Fibroblast of villous mesenchyme (primary cell): Measurements from ENCODE around the gene PCED1A. TPM values are rescaled to one million over a fixed set of nuclear protein-coding genes. Genes with fewer than 3 reads are reported as not detected.

ENCODE experiments used
- DNase-seq: peaks from one replicate; pipeline ENCODE4 v3.0.0-alpha.2; 2010; ENCODE audit warnings: low read depth
- H3K4me3 ChIP-seq: 2 replicates; pipeline ENCODE4 v1.5.1; 2011; ENCODE audit warnings: low read depth, mild to moderate bottlenecking, low read length
- CTCF ChIP-seq: IDR thresholded peaks from 2 replicates; pipeline ENCODE4 v1.5.1; 2012; ENCODE audit warnings: low read depth, mild to moderate bottlenecking, low read length; ENCODE audit not compliant: insufficient read depth
- total RNA-seq: library from RNA; depleted of rRNA; stranded (reverse); fragments of >200 nt; gene quantifications from 2 replicates; pipeline ENCODE4 v1.2.3, GENCODE V29; 2012

Gene PCED1A
- total RNA-seq, 1 donor: 32.8 TPM

- H3K4me3 ChIP-seq: no peak overlapping the region
- no peak for DNase-seq
- no peak for TF ChIP-seq CTCF
These were observed 40.2 kb upstream of the PCED1A start for GRCh38 chr20:2880650-2881049.

- H3K4me3 ChIP-seq: no peak overlapping the region
- peak; percentile 78 for DNase-seq
- TF ChIP-seq CTCF: no peak
These were observed 38.7 kb upstream of the PCED1A start for GRCh38 chr20:2879146-2879545.

- H3K4me3 ChIP-seq: no peak overlapping the region
- no peak for DNase-seq
- TF ChIP-seq CTCF: no peak
These were observed 38.1 kb upstream of the PCED1A start for GRCh38 chr20:2878515-2878914.

- TF ChIP-seq CTCF: no peak
- no peak for DNase-seq
- H3K4me3 ChIP-seq: no peak overlapping the region
These were observed 35.3 kb upstream of the PCED1A start for GRCh38 chr20:2875690-2876203.

GRCh38 chr20:2874456-2874855, 34.0 kb upstream of the PCED1A start:
- no peak for TF ChIP-seq CTCF
- peak overlapping the region; percentile 81 for H3K4me3 ChIP-seq
- no peak for DNase-seq

- H3K4me3 ChIP-seq: peak overlapping the region; percentile 81
- peak; percentile 50 for DNase-seq
- no peak for TF ChIP-seq CTCF
These were observed 33.2 kb upstream of the PCED1A start for GRCh38 chr20:2873747-2874041.

- DNase-seq: peak; percentile 92
- no peak for TF ChIP-seq CTCF
These were observed 32.7 kb upstream of the PCED1A start, which contains the start of gene PTPRA for GRCh38 chr20:2873010-2873746. Gene PTPRA (plus strand): TSS chr20:2873481. CDS start chr20:2964278, 90,797 bp downstream.

More at GRCh38 chr20:2873010-2873746, 32.7 kb upstream of the PCED1A start, which contains the start of gene PTPRA:
- H3K4me3 ChIP-seq: peak within 1 kb of the TSS; percentile 81
